HepG2 (cell line): Measurements from ENCODE around the gene ERBB3. TPM values are rescaled to one million over a fixed set of nuclear protein-coding genes. Genes with fewer than 3 reads are reported as not detected.
A peak's percentile ranks its signal among the peaks of the same experiment; 100 is the strongest.

Experiments
- FLYWCH1 ChIP-seq: sonication (generic); formaldehyde crosslinking; IDR thresholded peaks from 2 replicates; pipeline ENCODE4 v1.8.1; 2023; ENCODE audit warnings: mild to moderate bottlenecking, missing genetic modification reagents
- FOXP4 ChIP-seq: sonication (generic); formaldehyde crosslinking; IDR thresholded peaks from 2 replicates; pipeline ENCODE4 v1.4.0; 2020; ENCODE audit warnings: missing genetic modification reagents
- MIER2 ChIP-seq: IDR thresholded peaks from 2 replicates; pipeline ENCODE4 v1.6.1; 2016; ENCODE audit warnings: missing biosample characterization, missing genetic modification reagents
- NFKB2 ChIP-seq: sonication (generic); formaldehyde crosslinking; IDR thresholded peaks from 2 replicates; pipeline ENCODE4 v1.4.0; 2020; ENCODE audit warnings: missing genetic modification reagents, borderline replicate concordance
- NR0B2 ChIP-seq: sonication (generic); formaldehyde crosslinking; IDR thresholded peaks from 2 replicates; pipeline ENCODE4 v1.4.0; 2020; ENCODE audit warnings: mild to moderate bottlenecking, missing genetic modification reagents
- PBX2 ChIP-seq: IDR thresholded peaks from 2 replicates; pipeline ENCODE4 v1.6.1; 2016; ENCODE audit warnings: control low read depth
- PITX1 ChIP-seq: sonication (generic); formaldehyde crosslinking; IDR thresholded peaks from 2 replicates; pipeline ENCODE4 v1.5.1; 2020; ENCODE audit warnings: mild to moderate bottlenecking, missing genetic modification reagents
- SATB2 ChIP-seq: sonication (generic); formaldehyde crosslinking; IDR thresholded peaks from 2 replicates; pipeline ENCODE4 v1.5.0; 2020; ENCODE audit warnings: missing genetic modification reagents
- SRF ChIP-seq: IDR thresholded peaks from 2 replicates; pipeline ENCODE4 v1.6.1; 2011; ENCODE audit warnings: mild to moderate bottlenecking, low read depth, low read length, moderate library complexity
- SRSF1 ChIP-seq: fragments of 200-400 bp; formaldehyde crosslinking; optimal IDR thresholded peaks from 2 replicates; pipeline ENCODE3; 2017; ENCODE audit warnings: mild to moderate bottlenecking, low read depth, low read length, moderate library complexity
- ZBTB34 ChIP-seq: sonication (generic); formaldehyde crosslinking; IDR thresholded peaks from 2 replicates; pipeline ENCODE4 v1.8.0; 2022; ENCODE audit warnings: mild to moderate bottlenecking, missing genetic modification reagents
- ZBTB44 ChIP-seq: sonication (generic); formaldehyde crosslinking; IDR thresholded peaks from 2 replicates; pipeline ENCODE4 v1.4.0; 2020; ENCODE audit warnings: missing genetic modification reagents
- ZNF24 ChIP-seq: fragments of 450-650 bp; IDR thresholded peaks from 2 replicates; pipeline ENCODE4 v1.6.1; 2017; ENCODE audit warnings: antibody characterized with exemption, mild to moderate bottlenecking
- ZNF292 ChIP-seq: sonication (generic); formaldehyde crosslinking; IDR thresholded peaks from 2 replicates; pipeline ENCODE4 v1.8.1; 2022; ENCODE audit warnings: mild to moderate bottlenecking, low read depth, missing genetic modification reagents, borderline replicate concordance
- ZNF564 ChIP-seq: sonication (generic); formaldehyde crosslinking; IDR thresholded peaks from 2 replicates; pipeline ENCODE4 v1.8.1; 2023; ENCODE audit warnings: mild to moderate bottlenecking, missing genetic modification reagents
- ZNF691 ChIP-seq: sonication (generic); formaldehyde crosslinking; IDR thresholded peaks from 2 replicates; pipeline ENCODE4 v1.4.0; 2020; ENCODE audit warnings: missing genetic modification reagents, low read depth, mild to moderate bottlenecking, borderline replicate concordance
- ZNF703 ChIP-seq: sonication (generic); formaldehyde crosslinking; IDR thresholded peaks from 2 replicates; pipeline ENCODE4 v1.5.1; 2020; ENCODE audit warnings: missing genetic modification reagents, mild to moderate bottlenecking, moderate library complexity, borderline replicate concordance
- ZNF775 ChIP-seq: sonication (generic); formaldehyde crosslinking; IDR thresholded peaks from 2 replicates; pipeline ENCODE4 v1.4.0; 2020; ENCODE audit warnings: missing genetic modification reagents, mild to moderate bottlenecking, moderate library complexity, borderline replicate concordance
- ZNF780A ChIP-seq: sonication (generic); formaldehyde crosslinking; IDR thresholded peaks from 2 replicates; pipeline ENCODE4 v1.8.0; 2022; ENCODE audit warnings: mild to moderate bottlenecking, missing genetic modification reagents, moderate library complexity
- ZNF790 ChIP-seq: sonication (generic); formaldehyde crosslinking; IDR thresholded peaks from 2 replicates; pipeline ENCODE4 v1.8.0; 2022; ENCODE audit warnings: missing genetic modification reagents, mild to moderate bottlenecking, borderline replicate concordance
- polyA plus RNA-seq, 8 experiments: library from polyadenylated mRNA; depleted of rRNA in 3 of 8; stranded (reverse) in 7 of 8; unstranded in 1 of 8; fragments of >200 nt; fragmentation: Illumina TruSeq in 4 of 8; extraction: Trizol in 4 of 8; gene quantifications; 2 replicates each; pipeline versions ENCODE4 v1.2.1 to v1.2.3, GENCODE V29; 2011 to 2016; ENCODE audit warnings: low read depth in 4 of 8, missing spikeins in 1 of 8, mixed read lengths in 1 of 8; ENCODE audit not compliant: insufficient read depth in 1 of 8
- total RNA-seq, 5 experiments: library from RNA; depleted of rRNA; stranded (reverse); fragments of >200 nt; fragmentation: Illumina TruSeq; extraction: Trizol; gene quantifications; 2 replicates each; pipeline ENCODE4 v1.2.3, GENCODE V29; 2016; ENCODE audit warnings: low read depth in 1 of 5

ERBB3 gene
- total and polyA plus RNA-seq, 2 of the 13 experiments (the other 11 are each of a cell fraction or from before 2014, with no cell fraction given): 93.6 to 358 TPM

GRCh38 chr12:56117778-56118687, 38.1 kb downstream of the ERBB3 start, which contains the start of gene ZC3H10 (continued):
- TF ChIP-seq SRF (peak; percentile 45; the same call in 1 of the 2 replicates), SRSF1 (peak; percentile 22), PBX2 (CRISPR knock-in tag) (0 out of 2 replicates have a peak, but pooled peaks have one; percentile 25), FOXP4 (peak; percentile 78; the same call in 1 of the 2 replicates), MIER2 (CRISPR knock-in tag) (no peak), PITX1 (peak; percentile 76), ZNF24 (no peak), ZBTB44 (CRISPR knock-in tag) (no peak; the same call in 1 of the 2 replicates), ZNF790 (CRISPR knock-in tag) (no peak), ZNF292 (CRISPR knock-in tag) (no peak), FLYWCH1 (CRISPR knock-in tag) (no peak), SATB2 (CRISPR knock-in tag) (no peak), ZNF775 (CRISPR knock-in tag) (no peak), NFKB2 (CRISPR knock-in tag) (peak; percentile 87; the same call in 1 of the 2 replicates), ZNF703 (no peak), ZBTB34 (CRISPR knock-in tag) (0 out of 2 replicates have a peak, but pooled peaks have one; percentile 48), ZNF691 (peak; percentile 67; the same call in 1 of the 2 replicates), NR0B2 (CRISPR knock-in tag) (peak; percentile 88; the same call in 1 of the 2 replicates), ZNF564 (CRISPR knock-in tag) (peak; percentile 73; the same call in 1 of the 2 replicates), ZNF780A (CRISPR knock-in tag) (no peak)
